HEK293 (cell line): ENCODE measurements around the gene C1orf185.

Experiments used
- CTCF ChIP-seq: fragments of 450-650 bp; formaldehyde crosslinking; IDR thresholded peaks from 2 replicates; pipeline ENCODE4 v1.5.1; 2016; ENCODE audit warnings: missing biosample characterization, missing genetic modification characterization
- KLF1 ChIP-seq: fragments of 450-650 bp; formaldehyde crosslinking; IDR thresholded peaks from 2 replicates; pipeline ENCODE4 v1.5.1; 2016; ENCODE audit warnings: missing biosample characterization, missing genetic modification characterization
- MEIS1 ChIP-seq: sonication (generic); formaldehyde crosslinking; IDR thresholded peaks from 2 replicates; pipeline ENCODE4 v1.8.1; 2022; ENCODE audit warnings: missing genetic modification reagents, mild to moderate bottlenecking, borderline replicate concordance
- REST ChIP-seq: fragments of 450-650 bp; formaldehyde crosslinking; IDR thresholded peaks from 2 replicates; pipeline ENCODE4 v1.5.1; 2016; ENCODE audit warnings: missing biosample characterization, missing genetic modification characterization
- ZNF202 ChIP-seq: fragments of 450-650 bp; formaldehyde crosslinking; IDR thresholded peaks from 2 replicates; pipeline ENCODE4 v1.5.1; 2016; ENCODE audit warnings: missing biosample characterization, missing genetic modification characterization, borderline replicate concordance
- ZNF23 ChIP-seq: fragments of 450-650 bp; formaldehyde crosslinking; IDR thresholded peaks from 2 replicates; pipeline ENCODE4 v1.5.1; 2016; ENCODE audit warnings: missing biosample characterization, missing genetic modification characterization, borderline replicate concordance
- ZNF26 ChIP-seq: fragments of 450-650 bp; formaldehyde crosslinking; IDR thresholded peaks from 2 replicates; pipeline ENCODE4 v1.5.1; 2016; ENCODE audit warnings: missing biosample characterization, missing genetic modification characterization
- ZNF302 ChIP-seq: fragments of 450-650 bp; formaldehyde crosslinking; IDR thresholded peaks from 2 replicates; pipeline ENCODE4 v1.5.1; 2016; ENCODE audit warnings: missing biosample characterization, missing genetic modification characterization, low read depth
- ZNF335 ChIP-seq: fragments of 450-650 bp; formaldehyde crosslinking; conservative IDR thresholded peaks from 2 replicates; pipeline ENCODE4 v1.5.1; 2016; ENCODE audit warnings: missing biosample characterization, missing genetic modification characterization
- ZNF350 ChIP-seq: fragments of 450-650 bp; formaldehyde crosslinking; IDR thresholded peaks from 2 replicates; pipeline ENCODE4 v1.5.0; 2017; ENCODE audit warnings: missing biosample characterization, mild to moderate bottlenecking, missing genetic modification characterization
- ZNF639 ChIP-seq: fragments of 450-650 bp; formaldehyde crosslinking; IDR thresholded peaks from 2 replicates; pipeline ENCODE4 v1.5.1; 2016; ENCODE audit warnings: missing biosample characterization, missing genetic modification characterization
- ZNF704 ChIP-seq: fragments of 450-650 bp; formaldehyde crosslinking; IDR thresholded peaks from 2 replicates; pipeline ENCODE4 v1.5.1; 2016; ENCODE audit warnings: missing biosample characterization, missing genetic modification characterization
- ZSCAN5A ChIP-seq: fragments of 450-650 bp; formaldehyde crosslinking; IDR thresholded peaks from 2 replicates; pipeline ENCODE4 v1.5.1; 2016; ENCODE audit warnings: missing biosample characterization, missing genetic modification characterization

- no peak for TF ChIP-seq ZNF350 (tag by site-specific recombination)
- no peak for TF ChIP-seq ZNF335
- no peak for TF ChIP-seq KLF1
- no peak for TF ChIP-seq CTCF (tag by site-specific recombination)
- TF ChIP-seq ZNF302 (tag by site-specific recombination) = no peak
- TF ChIP-seq ZSCAN5A = no peak
- no peak for TF ChIP-seq ZNF23
- TF ChIP-seq ZNF26 = no peak
- TF ChIP-seq ZNF704 (tag by site-specific recombination) = no peak
- TF ChIP-seq ZNF202 (tag by site-specific recombination) = no peak
- no peak for TF ChIP-seq REST (tag by site-specific recombination)
- TF ChIP-seq ZNF639 = no peak
- TF ChIP-seq MEIS1 (CRISPR knock-in tag) = no peak
These were observed 28.6 kb upstream of the C1orf185 start for GRCh38 chr1:51073456-51073855.
